GM12892 (cell line): ENCODE results near the gene IGSF21.

Experiments used
- DNase-seq: peaks from one replicate; pipeline ENCODE4 v3.0.0; 2011; ENCODE audit not compliant: insufficient read length
- FAIRE-seq: peaks from 2 replicates; lab custom pipeline; 2011; peaks lifted over from hg19 to GRCh38; lab: Jason Lieb, UNC
- POLR2A ChIP-seq: IDR thresholded peaks from 2 replicates; pipeline ENCODE4 v1.6.1; 2011; ENCODE audit warnings: low read depth, low read length, control low read depth
- POLR2AphosphoS5 ChIP-seq: IDR thresholded peaks from 2 replicates; pipeline ENCODE4 v1.6.1; 2011; ENCODE audit warnings: low read depth, low read length, control low read depth
- TAF1 ChIP-seq: IDR thresholded peaks from 2 replicates; pipeline ENCODE4 v1.6.1; 2011; ENCODE audit warnings: low read depth, mild to moderate bottlenecking, control low read depth, low read length, borderline replicate concordance

Gene IGSF21

DNA sequence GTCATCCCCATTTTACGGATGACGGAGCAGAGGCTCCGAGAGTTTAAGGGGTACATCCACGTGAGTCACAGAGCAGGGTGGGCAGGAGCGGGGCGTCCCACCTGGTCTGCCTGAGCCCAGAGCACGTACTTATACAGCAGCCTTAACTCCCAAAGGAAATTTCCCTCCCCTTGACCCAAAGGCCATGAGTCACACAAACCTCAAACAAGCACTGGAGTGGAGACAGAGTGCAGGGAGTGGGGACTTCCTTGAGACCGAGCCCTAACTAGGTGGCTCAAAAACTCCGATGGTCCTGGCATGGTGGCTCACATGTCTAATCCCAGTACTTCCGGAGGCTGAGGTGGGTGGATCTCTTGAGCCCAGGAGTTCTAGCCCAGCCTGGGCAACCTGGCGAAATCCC lies 231.6 kb downstream of the IGSF21 start:
- TF ChIP-seq POLR2A (no peak), TAF1 (no peak), POLR2AphosphoS5 (no peak)
- no peak for FAIRE-seq
- no peak for DNase-seq

DNA sequence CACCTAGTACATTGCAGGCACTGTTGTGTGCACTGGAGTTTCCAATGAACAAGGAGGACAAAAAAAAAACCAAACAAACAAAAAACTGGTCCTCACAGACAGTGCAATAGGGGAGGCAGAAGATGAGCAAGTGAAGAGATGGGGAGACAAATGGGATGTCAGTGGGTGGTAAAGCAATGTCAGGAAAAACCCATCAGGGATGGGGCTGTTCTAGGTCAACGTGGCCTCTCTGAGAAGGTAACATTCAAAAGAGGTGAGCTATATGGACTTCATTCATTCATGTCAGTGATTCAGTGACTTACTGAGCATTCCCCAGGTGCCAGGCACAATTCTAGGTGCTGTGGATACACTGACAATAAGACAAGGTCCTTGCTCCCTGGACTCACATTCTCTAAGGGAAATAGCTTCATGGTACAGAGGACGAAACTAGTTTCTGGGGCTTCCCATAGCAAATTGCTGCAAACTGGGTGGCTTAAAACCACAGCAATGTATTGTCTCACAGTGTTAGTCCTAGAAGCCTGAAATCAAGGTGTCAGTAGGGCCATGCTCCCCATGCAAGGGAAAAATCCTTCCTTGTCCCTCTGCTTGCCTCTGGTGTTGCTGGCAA lies 232.7 kb downstream of the IGSF21 start:
- TF ChIP-seq POLR2AphosphoS5, result no peak; the same call in 1 of the 2 replicates
- TF ChIP-seq TAF1, result no peak
- TF ChIP-seq POLR2A, result peak; percentile 41; the same call in 1 of the 2 replicates
- peak; percentile 77 for FAIRE-seq

DNA sequence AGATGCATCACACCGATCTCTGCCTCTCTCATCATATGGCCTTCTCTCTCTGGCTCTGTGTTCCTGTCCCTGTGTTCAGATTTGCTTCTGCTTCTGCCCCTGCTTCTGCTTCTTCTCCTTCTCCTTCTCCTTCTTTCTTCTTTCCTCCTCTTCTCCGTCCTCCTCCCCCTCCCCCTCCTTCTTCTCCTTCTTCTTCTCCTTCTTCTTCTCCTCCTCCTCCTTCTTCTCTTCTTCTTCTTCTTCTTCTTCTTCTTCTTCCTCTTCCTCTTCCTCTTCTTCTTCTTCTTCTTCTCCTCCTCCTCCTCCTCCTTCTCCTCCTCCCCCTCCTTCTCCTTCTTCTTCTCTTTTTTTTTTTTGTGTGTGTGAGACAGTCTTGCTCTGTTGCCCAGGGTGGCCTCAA lies 233.2 kb downstream of the IGSF21 start:
- DNase-seq (no peak), FAIRE-seq (no peak)
- TF ChIP-seq POLR2AphosphoS5 (no peak), TAF1 (no peak), POLR2A (no peak)

More for the DNA sequence above, 232.7 kb downstream of the IGSF21 start:
- DNase-seq, result no peak

DNA sequence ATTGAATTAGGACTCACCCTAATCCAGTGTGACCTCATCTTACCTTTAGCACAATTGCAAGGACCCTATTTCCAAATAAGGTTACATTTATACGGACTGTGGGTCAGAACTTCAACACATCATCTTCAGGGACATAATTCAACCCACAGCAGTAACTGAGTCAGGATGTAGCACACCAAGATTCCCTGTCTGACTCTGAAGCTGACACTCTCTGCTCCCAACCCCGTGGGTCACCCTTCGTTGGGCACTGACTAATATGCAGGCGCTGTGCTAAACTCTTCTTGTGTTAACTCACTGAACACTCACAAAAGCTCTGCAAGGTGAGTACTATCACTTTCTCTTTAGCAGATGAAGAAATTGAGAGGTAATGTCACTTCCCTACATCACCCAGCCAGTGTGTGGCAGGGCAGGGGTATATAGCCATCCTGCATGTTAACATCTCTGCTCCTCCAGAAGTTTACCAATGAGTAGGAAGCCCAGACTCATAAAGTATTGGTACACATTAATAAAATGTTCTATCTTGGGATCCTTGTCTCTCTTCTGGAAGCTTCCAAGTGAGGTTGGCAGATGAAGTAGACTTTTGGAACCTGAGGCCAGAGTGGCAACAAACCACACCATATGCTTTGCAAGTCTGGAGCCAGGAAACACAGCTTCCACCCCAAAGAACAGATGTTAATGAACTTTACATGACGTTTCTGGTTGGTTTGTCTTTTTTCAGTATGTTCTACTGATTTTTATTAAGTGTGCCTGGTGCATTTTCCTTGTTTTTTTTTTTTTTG lies 233.9 kb downstream of the IGSF21 start:
- DNase-seq, result no peak
- TF ChIP-seq POLR2A, result no peak
- no peak for TF ChIP-seq TAF1
- no peak for TF ChIP-seq POLR2AphosphoS5
- peak; percentile 30 for FAIRE-seq

DNA sequence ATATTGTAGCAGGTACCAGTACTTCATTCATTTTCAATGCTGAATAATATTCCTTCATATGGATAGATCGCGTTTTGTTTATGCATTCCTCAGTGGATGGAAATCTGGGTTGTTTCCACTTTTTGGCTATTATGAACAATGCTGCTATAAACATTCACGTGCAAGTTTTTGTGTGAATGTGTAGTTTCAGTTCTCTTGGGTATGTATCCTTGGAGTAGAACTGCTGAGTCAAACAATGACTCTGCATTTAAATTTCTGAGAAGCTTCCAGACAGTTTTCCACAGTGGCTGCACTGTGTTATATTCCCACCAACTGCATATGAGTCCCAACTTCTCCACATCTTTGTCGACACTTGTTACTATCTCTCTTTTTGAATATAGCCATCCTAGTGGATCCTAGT lies 235.1 kb downstream of the IGSF21 start:
- FAIRE-seq, result no peak
- TF ChIP-seq TAF1, result no peak
- no peak for TF ChIP-seq POLR2A
- no peak for TF ChIP-seq POLR2AphosphoS5

DNA sequence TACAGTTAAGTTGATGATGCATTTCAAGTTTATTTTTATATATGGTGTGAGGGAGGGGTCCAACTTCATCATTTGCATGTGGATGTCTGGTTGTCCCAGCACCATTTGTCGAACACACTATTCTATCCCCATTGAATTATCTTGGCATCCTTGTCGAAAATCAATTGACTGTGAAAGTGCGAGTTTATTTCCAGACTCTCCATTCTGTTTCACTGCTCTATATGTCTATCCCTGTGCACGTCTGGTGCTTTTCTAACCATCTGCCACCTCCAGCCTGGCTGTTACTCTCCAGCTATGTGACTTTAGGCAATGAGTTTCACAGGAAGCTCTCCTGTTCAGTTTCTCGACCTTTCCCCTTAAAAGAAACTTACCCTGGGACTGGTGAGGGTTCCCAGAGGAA lies 236.0 kb downstream of the IGSF21 start:
- FAIRE-seq, result no peak
- TF ChIP-seq POLR2AphosphoS5, result no peak
- no peak for TF ChIP-seq TAF1
- TF ChIP-seq POLR2A, result no peak

More for the DNA sequence above, 235.1 kb downstream of the IGSF21 start:
- no peak for DNase-seq

DNA sequence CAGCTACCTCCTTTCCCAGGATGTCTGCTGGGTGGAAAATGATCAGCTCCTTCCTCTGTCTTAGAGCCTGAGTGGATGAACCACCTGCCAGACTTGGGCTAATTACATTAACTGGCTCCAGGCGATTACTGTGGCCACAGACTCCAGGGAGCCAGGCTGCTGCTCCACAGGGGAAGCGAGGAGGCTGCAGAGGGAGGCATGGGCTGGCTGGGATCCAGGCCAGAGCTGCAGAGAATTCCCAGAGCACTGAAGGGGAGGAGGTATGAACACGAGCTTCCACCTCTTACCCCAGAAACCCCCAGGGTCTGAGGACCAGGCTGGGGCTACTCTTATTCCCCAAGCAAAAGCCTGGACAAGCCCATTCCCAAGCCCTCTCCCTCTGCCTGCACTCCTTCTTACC lies 237.2 kb downstream of the IGSF21 start:
- TF ChIP-seq POLR2A, result no peak
- TF ChIP-seq TAF1, result no peak
- no peak for TF ChIP-seq POLR2AphosphoS5
- DNase-seq (no peak), FAIRE-seq (no peak)

More for the DNA sequence above, 236.0 kb downstream of the IGSF21 start:
- no peak for DNase-seq

DNA sequence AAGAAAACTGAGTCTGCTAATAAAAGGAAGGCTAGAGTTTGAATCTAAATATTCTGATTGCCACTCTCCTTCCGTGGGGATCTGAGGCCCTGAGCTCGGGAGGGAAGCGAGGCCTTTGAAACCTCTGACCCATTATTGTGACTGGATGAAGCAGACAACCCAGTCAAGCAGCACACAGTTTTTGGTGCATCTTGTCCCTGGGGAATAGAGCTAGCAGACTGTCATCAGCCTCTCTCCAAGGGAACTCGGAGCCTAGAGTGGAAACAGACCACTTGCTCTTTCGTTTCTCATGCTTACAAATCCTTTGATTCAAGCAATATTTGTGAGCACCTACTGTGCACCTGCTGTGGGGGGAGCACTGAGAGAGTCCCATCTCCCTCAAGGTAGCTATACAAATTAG lies 240.0 kb downstream of the IGSF21 start:
- DNase-seq (no peak), FAIRE-seq (no peak)
- no peak for TF ChIP-seq POLR2A
- TF ChIP-seq TAF1, result no peak
- TF ChIP-seq POLR2AphosphoS5, result no peak

DNA sequence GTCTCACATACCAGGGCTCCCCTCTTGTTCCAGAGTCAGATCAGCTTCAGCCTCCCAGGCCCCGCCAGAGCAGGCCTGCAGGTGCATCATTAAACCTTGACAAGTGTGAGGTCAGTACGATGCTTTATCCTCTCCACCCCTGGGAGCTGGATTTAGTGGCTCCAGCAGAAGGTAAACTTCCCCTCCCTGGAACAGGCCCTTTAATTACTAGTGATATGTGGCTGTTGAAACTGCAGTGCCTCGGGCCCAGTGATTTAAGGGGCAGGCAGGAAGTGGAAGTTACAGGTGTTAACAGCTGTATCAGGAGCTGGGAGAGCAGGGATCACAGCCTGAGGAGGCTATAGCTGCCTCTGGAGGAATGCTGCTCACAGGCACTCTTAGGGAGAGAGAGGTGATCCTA lies 240.8 kb downstream of the IGSF21 start:
- DNase-seq (no peak), FAIRE-seq (no peak)
- TF ChIP-seq TAF1, result no peak
- TF ChIP-seq POLR2AphosphoS5, result no peak
- no peak for TF ChIP-seq POLR2A

DNA sequence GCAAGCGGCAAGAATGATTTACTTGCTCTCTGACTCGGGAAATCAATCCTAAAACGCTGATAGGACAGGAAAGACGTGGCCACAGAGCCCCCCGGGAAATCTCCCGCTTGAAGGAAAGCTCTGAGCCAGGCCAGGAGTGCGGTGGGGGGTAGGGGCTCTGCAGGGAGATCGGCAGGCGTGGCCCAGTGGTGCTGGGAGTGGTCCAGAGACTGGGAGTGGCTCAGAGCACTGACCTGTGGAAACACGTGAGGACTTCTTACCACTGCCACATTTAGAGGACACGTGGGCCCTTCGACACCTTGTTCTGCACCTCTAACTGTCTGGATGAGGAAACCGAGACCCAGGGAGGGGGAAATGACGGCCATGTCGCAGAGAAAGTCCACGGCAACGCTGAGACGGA lies 243.1 kb downstream of the IGSF21 start:
- no peak for FAIRE-seq
- TF ChIP-seq POLR2A, result no peak
- no peak for TF ChIP-seq TAF1
- no peak for TF ChIP-seq POLR2AphosphoS5
- DNase-seq, result no peak

DNA sequence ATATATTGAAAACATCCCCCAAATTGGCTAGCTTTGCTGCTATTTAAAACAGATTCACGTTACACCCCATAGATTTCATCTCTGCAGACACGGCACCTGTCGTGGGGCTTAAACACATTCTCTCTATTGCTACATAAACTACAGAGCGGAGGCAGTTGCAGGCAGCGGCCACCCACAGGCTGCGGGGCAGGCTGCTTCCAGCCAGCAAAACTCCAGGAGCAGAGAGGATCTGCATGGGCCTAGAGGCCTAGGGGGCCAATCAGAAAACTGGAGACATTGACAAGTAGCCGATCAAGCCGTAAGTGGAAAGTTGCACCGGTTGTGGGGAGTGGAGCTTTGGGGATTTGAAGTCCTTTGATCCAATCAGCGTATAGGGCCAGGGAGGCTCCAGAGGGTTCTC lies 244.1 kb downstream of the IGSF21 start:
- FAIRE-seq (no peak), DNase-seq (no peak)
- TF ChIP-seq TAF1 (no peak), POLR2AphosphoS5 (no peak), POLR2A (no peak)
